Measurements from ENCODE around the gene ASZ1. TPM values are rescaled to one million over a fixed set of nuclear protein-coding genes. Genes with fewer than 3 reads are reported as not detected.
A peak's percentile ranks its signal among the peaks of the same experiment; 100 is the strongest.

The ASZ1 gene
- polyA plus RNA-seq, 1 donor from 2014 or later = not detected

DNA sequence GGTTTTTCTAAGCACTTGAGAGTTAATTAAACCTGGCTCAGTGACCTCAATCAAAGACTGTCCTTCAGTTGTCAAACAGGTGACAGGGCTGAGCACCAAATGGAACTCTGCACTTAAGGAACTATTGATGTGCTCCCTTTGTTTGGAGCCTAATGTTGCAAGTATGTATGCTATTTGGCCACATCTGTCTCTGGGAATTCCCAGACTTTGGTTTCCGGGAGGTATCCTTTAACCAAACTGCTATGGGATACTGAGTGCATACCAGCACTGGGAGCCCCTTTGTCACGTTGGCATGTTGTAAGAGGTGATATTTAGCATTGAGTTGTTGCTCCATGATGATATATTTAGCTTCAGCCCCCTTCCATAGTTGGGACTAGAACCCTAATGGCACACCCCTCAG is 25.2 kb downstream of the ASZ1 start:
- Histone ChIP-seq H3K27ac (ENCODE audit: low read length) (no peak overlapping the region), H3K9me3 (ENCODE audit: low read length) (no peaks in the 10 kb centered on the region), H3K4me2 (ENCODE audit: low read length) (no peak overlapping the region), H3K9ac (ENCODE audit: low read length) (no peak overlapping the region), H3K79me2 (replicated peaks; ENCODE audit: insufficient read depth, low read length) (no peaks in the 10 kb centered on the region), H3K4me3 (ENCODE audit: low read length) (no peak overlapping the region), H2AFZ (ENCODE audit: low read depth, low read length) (no peak overlapping the region), H3K27me3 (ENCODE audit: insufficient read depth, low read depth, low read length) (no peaks in the 10 kb centered on the region), H3K36me3 (ENCODE audit: insufficient read depth, low read length) (no peaks in the 10 kb centered on the region), H3F3A (ENCODE audit: insufficient read depth, low read length, poor library complexity, severe bottlenecking) (no peaks in the 10 kb centered on the region), H4K20me1 (ENCODE audit: insufficient read depth) (no peaks in the 10 kb centered on the region), H3K9me2 (ENCODE audit: insufficient read depth, low read length) (no peaks in the 10 kb centered on the region)
- no peak for TF ChIP-seq POLR2AphosphoS5 (IDR thresholded peaks at IDR 0.05)
- TF ChIP-seq SMC3 (conservative IDR thresholded peaks at IDR 0.05; ENCODE audit: poor library complexity) = no peak
- TF ChIP-seq, protein P1, sequence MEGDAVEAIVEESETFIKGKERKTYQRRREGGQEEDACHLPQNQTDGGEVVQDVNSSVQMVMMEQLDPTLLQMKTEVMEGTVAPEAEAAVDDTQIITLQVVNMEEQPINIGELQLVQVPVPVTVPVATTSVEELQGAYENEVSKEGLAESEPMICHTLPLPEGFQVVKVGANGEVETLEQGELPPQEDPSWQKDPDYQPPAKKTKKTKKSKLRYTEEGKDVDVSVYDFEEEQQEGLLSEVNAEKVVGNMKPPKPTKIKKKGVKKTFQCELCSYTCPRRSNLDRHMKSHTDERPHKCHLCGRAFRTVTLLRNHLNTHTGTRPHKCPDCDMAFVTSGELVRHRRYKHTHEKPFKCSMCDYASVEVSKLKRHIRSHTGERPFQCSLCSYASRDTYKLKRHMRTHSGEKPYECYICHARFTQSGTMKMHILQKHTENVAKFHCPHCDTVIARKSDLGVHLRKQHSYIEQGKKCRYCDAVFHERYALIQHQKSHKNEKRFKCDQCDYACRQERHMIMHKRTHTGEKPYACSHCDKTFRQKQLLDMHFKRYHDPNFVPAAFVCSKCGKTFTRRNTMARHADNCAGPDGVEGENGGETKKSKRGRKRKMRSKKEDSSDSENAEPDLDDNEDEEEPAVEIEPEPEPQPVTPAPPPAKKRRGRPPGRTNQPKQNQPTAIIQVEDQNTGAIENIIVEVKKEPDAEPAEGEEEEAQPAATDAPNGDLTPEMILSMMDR (IDR thresholded peaks at IDR 0.05; ENCODE audit: poor library complexity, severe bottlenecking) = no peak
- no peak for TF ChIP-seq TAF1 (IDR thresholded peaks at IDR 0.05; ENCODE audit: low read depth)
- no peak for TF ChIP-seq MXI1 (conservative IDR thresholded peaks at IDR 0.05; ENCODE audit: poor library complexity, severe bottlenecking)
- no peak for TF ChIP-seq EP300 (conservative IDR thresholded peaks at IDR 0.05; ENCODE audit: poor library complexity, severe bottlenecking)
- no peak for TF ChIP-seq EZH2 (IDR thresholded peaks at IDR 0.05; ENCODE audit: borderline replicate concordance, insufficient read depth, low read length, poor library complexity, severe bottlenecking)
- no peak for TF ChIP-seq REST (IDR thresholded peaks at IDR 0.05; ENCODE audit: borderline replicate concordance)
- no peak for TF ChIP-seq RAD21 (conservative IDR thresholded peaks at IDR 0.05)

DNA sequence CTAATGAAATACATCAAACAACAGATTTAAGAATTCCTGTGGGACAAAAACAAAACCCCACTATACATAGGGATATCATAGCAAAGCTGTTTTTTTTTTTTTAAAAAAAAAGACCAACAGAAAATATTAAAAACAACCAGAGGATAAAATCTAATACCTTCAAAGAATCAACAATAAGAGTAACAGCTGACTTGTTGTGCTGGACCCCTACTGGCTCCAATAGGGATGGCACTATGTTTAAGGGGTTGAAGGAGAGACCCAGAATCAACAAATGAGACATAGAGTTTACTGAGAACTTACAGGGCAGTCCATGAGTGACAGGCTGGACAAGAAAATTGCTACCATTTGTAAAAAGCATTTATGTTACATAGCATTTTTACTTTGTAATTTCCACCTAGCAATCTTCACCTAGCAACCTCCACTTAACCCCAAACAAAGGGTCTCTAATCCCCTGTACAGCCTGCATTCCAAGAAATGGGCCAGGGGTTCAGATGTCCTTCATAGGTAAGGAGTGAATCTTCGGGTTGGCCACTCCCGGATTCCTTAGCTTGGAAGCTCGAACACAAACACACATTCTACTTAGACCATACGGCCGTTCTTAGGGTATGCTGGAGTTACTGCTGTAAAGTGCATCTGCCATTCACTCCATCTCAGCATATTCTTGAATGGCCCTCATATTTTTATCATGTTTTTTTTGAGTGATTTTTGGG is 25.8 kb downstream of the ASZ1 start:
- Histone ChIP-seq H3K27ac (ENCODE audit: low read length) (no peak overlapping the region), H3F3A (ENCODE audit: insufficient read depth, low read length, poor library complexity, severe bottlenecking) (no peaks in the 10 kb centered on the region), H3K9me3 (ENCODE audit: low read length) (no peaks in the 10 kb centered on the region), H4K20me1 (ENCODE audit: insufficient read depth) (no peaks in the 10 kb centered on the region), H3K9ac (ENCODE audit: low read length) (no peak overlapping the region), H3K4me2 (ENCODE audit: low read length) (no peak overlapping the region), H3K27me3 (ENCODE audit: insufficient read depth, low read depth, low read length) (no peaks in the 10 kb centered on the region), H3K9me2 (ENCODE audit: insufficient read depth, low read length) (no peaks in the 10 kb centered on the region), H2AFZ (ENCODE audit: low read depth, low read length) (no peak overlapping the region), H3K36me3 (ENCODE audit: insufficient read depth, low read length) (no peaks in the 10 kb centered on the region), H3K79me2 (replicated peaks; ENCODE audit: insufficient read depth, low read length) (no peaks in the 10 kb centered on the region), H3K4me3 (ENCODE audit: low read length) (no peak overlapping the region)
- no peak for TF ChIP-seq REST (IDR thresholded peaks at IDR 0.05; ENCODE audit: borderline replicate concordance)
- peak; percentile 52 for TF ChIP-seq POLR2AphosphoS5 (IDR thresholded peaks at IDR 0.05)
- TF ChIP-seq SMC3 (conservative IDR thresholded peaks at IDR 0.05; ENCODE audit: poor library complexity) = no peak
- TF ChIP-seq MXI1 (conservative IDR thresholded peaks at IDR 0.05; ENCODE audit: poor library complexity, severe bottlenecking) = no peak
- TF ChIP-seq, protein P1 (IDR thresholded peaks at IDR 0.05; ENCODE audit: poor library complexity, severe bottlenecking) = no peak
- no peak for TF ChIP-seq TAF1 (IDR thresholded peaks at IDR 0.05; ENCODE audit: low read depth)
- TF ChIP-seq EP300 (conservative IDR thresholded peaks at IDR 0.05; ENCODE audit: poor library complexity, severe bottlenecking) = peak; percentile 67
- no peak for TF ChIP-seq RAD21 (conservative IDR thresholded peaks at IDR 0.05)

Data from neural cell (in vitro differentiated cells).